GM18867 (cell line): Measurements from ENCODE around the gene KL.

Source experiments
- ATAC-seq: cut with Tn5 transposase; IDR thresholded peaks from one replicate; pipeline ENCODE4 v1.9.1; 2021; ENCODE audit warnings: mild to moderate bottlenecking, moderate library complexity; ENCODE audit not compliant: unreplicated experiment

The KL gene

DNA sequence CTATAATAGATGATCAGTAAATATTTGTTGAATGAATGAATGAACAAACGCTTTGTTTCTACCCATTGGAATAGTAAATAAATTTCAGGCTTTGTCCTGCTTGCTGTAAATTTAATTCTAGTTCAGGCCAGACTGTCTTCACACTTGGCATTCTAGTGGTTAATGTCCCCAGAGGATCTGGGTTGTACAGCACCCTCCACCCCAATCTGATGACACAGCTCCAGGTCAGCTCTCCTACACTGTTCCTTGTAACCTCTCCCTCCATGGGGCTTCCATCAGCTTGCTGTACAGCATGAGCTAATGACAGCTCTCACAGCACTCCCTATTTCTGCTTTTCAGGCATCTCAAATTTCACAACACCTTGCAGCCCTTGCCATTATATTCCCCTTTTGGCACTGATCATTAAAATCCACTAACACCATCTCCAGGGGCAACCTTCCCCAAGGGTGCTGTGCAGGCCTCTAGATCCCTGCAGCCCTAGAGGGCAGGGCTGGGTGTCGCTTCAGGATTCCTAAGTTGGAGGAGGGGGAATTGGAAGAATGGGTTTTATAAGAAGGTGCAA, 12.7 kb upstream of the KL start:
- ATAC-seq: no peak

DNA sequence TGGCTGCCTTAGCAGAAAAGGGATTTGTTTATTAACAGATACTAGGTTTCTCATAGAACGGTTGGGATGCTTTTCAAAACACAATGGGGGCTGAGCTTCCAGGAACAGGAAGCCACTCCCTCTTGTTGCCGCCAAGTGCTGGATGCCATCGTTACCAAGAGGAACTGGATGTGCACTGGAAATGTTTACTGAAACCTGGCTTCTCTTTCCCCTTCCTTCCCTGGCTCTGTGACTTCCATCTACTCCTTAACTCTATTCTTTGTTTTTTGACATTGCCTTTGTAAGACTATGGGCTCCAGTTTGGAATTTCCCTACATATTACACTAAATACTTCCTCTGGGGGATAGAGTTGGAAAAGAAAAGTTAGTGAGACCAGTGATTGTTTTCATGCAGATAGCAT, 11.7 kb upstream of the KL start:
- no peak for ATAC-seq

DNA sequence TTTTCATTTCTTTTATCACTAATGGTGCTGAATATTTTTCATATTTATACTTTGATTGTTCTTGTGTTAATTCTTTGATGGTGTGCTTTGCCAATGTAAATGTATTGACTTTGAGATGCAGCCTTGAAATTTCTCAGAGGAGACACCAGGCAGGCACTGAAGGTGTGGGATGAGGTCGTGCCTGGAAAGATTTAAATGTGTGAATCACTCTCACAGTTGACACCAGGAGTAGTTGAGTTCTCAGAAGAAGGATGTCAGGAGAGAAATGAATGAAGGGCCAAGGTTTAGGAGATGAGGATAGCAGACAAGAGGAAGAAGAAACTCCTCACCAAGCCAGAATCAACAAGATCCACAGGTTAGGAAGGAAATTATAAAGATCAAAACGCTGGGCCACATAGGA, 10.1 kb upstream of the KL start:
- ATAC-seq: no peak

DNA sequence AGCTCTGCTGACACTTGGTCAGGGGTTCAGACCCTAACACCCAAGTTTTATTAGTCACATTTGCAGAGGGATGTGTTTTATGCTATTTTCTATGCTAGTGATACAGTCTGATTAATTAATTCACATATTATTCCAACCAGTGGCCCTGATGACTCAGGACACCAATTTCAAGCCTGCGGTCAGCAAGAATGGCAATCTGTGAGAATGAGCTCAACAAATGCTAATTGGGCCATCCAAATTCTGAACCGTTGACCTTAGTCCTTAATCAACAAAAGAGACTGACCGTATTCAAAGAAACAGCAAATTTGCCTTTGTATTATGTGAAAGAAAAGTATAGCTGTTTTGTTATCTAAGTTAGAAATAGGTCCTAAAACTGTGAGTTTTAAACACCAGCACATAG, 9.6 kb upstream of the KL start:
- no peak for ATAC-seq

DNA sequence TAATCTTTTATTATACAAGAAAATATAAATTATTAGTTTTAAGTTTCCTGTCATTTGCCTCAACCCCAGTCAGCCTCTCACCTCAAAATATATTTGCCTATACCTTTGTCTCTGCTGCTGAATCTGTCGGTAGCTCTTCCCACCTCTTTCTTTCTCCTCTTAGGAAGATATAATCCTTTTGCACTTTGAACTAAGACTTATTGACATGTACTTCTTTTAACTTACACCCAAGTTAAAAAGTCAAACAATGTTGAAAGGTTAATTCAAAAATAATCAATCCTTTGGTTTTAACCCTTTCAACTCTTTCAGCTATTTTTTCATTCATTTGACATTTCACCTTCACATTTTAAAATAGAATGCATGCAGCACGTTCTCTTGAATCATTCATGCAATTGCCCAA, 9.0 kb upstream of the KL start:
- no peak for ATAC-seq

DNA sequence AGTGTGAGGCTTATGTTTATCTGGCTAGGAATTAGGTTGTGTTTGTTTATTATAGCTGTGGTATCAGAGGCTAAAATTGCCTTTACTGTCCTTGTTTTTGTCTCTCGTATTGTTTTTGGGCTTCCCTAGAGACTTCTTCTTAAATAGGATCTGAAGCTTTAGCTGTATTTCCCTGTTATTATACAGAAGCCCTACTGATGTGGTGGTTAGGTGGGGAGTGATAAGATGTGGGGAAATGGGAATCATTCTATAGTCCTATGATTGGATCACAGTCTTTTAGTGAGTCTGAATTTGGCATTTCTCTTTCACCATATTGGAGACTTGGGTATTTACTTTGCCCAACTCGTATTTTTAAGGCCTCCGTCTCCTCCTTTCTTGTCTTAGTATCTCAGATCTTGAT, 8.3 kb upstream of the KL start:
- no peak for ATAC-seq

DNA sequence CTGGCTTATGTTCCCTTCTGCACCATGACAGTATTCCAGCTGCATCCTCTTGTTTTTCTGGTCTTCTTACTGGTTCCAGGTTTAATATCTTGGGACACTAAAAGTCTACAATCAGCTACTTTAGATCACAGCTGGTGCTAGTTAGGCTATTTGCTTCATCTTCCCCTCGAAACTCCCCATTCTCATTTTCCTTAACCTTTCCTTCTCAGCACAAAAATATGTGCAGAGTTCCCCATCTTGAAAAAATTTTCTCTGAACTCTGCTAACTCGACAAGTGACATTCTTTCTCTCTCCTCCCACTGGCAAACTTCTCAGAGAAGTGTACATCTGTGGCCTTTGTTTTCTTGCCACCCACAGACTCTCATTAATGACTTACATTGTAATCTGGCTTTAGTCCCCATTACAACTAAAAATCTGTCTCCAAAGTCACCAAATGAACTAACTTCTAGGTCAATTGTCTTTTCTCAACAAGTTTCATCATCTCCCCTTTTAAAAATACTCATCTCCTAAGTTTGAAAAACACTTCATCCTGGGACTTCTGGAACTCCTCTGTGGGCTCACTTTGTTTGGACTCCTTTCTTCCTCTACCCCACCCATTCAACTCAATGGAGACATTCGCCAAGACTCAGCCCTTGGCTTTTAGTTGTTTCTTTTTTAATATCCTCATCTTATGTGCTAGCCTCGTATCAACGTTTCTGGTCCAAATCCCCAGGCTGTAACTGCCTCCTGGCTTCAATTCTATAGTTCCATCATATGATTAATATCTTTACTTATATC, 7.1 kb upstream of the KL start:
- ATAC-seq: no peak

DNA sequence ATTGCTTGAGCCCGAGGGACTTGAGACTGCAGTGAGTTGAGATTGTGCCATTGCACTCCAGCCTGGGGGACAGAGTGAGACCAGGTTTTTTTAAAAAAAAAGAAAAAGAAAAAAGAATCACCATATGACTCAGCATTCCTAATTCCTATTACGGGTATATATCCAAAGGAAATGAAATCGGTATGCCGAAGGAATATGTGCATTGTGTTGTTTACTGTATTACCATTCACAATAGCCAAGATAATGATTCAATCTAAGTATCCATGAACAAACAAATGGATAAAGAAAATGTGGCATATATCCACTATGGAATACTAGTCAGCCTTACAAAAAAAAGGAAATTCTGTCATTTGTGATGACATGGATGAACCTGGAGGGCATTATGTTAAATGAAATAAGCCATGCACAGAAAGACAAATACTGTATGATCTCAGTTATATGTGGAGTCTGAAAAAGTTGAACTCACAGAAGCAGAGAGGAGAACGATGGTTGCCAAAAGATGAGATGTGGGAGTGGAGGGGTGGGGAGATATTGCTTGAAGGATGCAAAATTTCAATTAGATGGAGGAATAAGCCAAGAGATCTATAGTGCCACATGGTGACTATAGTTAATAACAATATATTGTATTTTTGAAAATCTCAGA, 4.3 kb upstream of the KL start:
- ATAC-seq: no peak

DNA sequence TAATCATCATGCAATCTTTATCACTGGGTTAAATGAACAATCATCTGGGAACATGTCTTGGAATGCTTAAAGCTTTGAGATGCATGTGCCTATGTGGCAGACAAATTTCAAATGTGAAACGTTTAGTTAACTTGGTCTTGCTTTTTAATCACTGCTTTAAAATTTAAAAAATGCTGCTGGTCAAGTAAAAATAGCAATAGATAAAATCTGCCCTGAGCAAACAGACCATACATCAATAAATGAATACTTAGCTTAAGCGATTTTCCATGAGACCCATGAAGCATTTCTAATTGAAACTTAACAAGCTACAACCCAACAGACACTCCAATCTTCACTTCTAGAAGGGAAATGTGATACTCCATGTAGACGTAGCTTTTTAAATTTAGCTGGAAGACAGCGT, 1.9 kb upstream of the KL start:
- no peak for ATAC-seq

DNA sequence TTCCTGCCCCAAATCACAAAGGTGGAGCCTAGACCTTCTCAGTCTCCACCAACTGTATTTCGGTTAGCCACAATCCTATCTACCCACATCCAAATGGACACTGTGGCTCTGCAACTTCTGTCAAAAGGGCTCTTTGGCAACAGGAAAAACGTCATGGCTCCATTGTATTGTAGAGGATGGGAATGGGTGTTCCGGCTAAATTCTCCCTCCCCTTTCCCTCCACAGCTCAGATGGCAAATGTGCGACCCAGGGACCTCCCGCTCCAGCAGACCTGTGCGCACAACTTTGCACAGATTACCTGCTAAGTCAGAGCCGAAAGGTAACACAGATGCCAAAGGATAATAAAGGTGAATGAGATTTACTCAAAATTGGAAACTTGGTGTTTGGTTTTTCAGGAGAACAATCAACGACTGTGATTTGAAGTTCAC, 968 bp upstream of the KL start:
- no peak for ATAC-seq

DNA sequence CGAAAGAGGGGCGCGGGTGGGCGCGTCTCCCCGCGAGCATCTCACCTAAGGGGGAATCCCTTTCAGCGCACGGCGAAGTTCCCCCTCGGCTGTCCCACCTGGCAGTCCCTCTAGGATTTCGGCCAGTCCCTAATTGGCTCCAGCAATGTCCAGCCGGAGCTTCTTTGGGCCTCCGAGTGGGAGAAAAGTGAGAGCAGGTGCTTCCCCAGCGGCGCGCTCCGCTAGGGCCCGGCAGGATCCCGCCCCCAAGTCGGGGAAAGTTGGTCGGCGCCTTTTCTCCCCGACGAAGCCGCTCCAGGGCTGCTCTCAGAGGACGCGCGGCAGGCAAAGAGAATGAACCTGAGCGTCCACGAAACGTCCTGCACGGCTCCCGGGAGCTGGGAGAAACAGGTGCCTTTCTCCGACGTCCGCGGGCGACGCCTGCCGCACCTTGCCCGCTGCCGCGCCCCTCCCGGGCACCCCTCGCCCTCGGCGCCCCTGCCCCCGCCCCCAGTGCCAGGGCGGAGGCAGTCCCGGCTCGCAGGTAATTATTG, 366 bp upstream of the KL start:
- peak; percentile 6 for ATAC-seq

DNA sequence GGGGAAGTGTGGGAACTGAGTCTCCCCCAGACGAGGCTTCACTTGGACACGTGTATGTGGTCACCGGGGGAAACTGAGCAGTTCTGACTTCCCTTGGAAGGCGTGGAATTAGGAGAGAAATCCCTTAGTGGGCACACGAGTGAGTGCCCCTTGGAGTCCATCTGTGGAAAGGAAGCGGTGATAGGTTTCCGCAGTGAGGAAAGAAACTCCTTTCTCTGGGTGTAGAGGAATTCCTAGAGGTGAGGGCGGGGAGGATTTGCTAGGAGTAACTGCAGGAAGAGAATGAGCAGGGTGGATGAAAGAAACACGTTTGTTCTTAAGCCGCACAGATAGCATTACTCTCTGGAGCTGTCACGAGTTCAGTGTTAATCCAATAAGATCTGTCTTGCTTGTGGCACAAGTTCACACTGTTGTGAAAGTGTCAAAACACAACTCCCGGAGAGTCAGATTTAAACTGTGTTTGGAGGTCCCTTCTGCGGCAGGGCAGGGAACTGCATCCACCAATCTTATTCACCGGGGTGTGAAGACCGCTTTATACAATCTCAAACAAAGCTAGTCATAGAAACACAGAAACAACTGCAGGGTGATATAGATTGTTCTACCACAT, 1.2 kb downstream of the KL start:
- peak; percentile 76 for ATAC-seq

DNA sequence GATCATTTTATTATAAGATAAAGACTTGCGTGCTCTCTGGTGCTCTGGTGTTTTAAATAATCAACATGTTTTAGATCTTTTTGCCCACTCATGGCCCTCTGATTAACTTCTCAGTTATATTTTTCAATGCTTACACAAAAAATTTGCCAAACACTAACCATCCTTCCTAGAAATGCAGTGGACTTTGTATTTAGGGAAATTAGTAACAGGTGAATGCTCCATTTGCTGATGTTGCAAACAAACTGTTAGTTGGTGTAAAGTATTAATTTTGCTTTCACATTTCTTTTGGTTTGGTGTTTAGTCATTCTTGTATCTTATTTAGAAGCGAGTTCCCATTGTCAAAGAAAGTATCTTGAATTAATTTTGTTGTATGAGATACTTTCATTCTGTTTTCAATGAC, 2.7 kb downstream of the KL start:
- ATAC-seq: no peak

DNA sequence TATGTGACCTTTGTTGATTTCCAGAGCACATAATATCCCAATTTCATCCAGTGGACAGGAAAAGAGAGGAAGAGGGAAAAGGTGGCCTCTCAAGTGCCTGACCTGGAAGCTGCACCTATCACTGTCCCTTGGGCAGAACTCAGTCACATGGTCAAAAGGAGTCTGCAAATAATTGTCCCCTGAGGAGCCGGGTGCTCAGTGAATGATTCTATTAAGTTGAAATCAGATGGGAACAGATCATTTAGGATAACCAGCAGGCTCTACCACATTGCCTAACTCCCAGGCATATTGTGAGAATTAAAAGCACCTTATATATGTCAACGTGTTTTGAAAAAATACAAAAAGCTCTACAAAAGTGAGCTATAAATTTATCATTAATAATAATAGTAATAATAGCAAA, 6.8 kb downstream of the KL start:
- ATAC-seq: no peak

DNA sequence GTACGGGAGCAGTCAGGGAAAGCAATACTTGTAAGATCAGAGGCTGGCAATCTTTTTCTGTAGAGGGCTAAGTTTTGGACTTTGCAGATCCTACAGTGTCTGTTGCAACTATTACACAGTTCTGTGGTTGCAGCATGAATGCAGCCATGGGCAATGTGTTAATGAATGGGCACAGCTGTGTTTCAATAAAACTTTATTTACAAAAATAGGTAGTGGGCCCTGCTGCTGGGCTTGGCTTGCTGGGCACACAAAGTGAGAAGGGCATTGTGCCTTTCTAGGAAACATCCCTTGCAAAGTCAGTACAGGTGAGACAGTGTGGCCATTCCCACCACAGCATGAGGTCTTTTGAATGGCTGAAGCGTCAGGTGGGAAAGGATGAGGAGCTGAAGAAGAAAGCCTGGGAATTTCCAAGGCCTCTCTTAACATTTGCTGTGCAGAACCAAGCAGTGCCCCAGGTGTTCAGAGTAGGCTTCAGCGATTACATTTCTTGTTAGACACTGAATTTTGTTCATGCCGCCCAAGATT, 9.1 kb downstream of the KL start:
- no peak for ATAC-seq

DNA sequence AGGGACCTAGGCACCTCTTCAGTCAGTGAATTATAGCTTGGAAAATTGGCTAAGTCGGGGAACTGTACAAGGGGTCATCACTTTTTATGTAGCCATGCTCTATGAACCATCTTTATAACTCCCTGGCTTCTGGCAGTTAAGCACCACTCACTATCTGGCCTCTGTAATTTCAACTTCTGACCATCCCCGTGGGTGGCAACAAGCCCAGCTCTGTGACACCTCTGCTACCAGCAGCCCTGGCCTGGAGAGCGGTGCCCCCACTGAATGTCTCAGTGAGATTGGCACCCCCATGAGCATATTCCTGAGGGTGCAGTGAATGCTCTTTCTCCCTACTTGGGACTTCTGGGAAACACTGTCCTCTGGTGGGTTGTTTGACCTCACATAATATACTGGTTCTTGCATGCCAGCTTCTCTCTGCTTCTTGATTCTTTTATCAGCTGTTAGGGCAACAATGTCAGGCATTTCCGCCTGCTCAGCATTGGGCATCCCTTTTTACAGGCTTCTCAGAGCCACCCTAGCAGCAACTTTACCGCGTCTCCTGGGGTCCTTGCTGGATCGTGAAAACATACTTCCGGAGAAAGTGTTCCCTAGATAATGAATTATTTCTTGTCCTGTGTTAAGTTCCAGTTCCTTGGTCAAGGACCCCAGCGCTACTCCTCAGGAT, 10.4 kb downstream of the KL start:
- ATAC-seq: no peak

DNA sequence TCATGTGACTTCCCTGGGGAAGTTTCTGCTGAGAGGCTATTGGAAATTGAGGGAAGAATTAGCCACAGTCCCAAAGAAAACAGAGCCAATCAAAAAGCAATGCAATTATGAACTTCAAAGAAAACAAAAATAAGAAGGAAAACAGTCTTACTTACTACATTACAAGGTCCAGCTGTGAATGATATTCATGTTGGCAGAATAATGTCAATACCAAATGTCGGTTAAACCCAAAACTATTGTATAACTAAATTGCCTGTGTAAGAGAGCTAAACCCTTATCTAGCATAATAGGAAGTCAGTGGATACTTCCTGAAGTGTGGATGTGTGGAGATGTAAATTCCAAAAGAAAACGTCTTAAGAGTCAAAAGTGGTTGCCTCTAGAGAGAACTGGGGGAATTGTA, 12.4 kb downstream of the KL start:
- no peak for ATAC-seq

DNA sequence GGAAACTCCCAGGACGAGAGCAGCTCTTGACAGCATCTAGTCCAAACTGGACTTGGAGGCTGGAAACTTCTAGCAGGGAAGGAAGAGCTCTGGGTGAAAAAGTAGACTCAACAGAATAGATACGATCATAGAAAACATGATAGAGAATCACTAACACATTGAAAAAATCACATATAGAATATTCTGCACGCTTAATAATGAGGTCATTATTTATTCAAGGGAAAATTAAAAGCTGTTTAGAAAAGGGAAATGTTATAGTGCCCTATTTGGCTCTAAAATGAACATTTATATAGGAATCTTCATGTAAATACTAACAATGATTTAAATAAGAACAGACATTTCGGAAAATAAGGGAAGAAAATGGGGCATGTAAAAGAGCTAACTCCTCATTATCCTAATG, 15.1 kb downstream of the KL start:
- no peak for ATAC-seq

DNA sequence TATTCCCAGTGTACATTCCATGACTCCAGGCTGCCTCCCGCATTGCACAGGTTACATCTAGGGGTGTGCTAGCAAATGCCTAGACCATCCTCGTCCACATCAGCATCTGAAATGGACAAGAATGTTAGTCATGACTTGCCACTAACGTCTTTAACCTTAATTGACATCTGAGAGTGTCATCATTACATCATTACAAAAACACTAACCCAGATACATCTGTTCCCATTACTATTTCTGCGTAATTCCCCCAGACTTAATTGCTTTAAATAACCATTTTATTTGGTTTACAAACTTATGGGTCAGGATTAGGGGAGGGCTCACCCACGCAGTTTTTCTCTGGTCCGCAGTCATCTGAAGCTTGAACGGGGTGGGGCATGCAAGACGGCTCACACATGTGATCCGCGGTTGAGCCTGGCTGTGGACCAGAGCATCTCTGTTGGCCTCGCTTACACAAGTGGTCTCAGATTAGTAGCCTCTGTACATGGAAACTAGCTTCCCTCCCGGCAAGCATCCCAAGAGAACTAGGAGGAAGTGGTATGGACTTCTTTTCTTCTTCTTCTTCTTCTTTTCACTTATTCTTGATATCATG, 15.9 kb downstream of the KL start:
- no peak for ATAC-seq

DNA sequence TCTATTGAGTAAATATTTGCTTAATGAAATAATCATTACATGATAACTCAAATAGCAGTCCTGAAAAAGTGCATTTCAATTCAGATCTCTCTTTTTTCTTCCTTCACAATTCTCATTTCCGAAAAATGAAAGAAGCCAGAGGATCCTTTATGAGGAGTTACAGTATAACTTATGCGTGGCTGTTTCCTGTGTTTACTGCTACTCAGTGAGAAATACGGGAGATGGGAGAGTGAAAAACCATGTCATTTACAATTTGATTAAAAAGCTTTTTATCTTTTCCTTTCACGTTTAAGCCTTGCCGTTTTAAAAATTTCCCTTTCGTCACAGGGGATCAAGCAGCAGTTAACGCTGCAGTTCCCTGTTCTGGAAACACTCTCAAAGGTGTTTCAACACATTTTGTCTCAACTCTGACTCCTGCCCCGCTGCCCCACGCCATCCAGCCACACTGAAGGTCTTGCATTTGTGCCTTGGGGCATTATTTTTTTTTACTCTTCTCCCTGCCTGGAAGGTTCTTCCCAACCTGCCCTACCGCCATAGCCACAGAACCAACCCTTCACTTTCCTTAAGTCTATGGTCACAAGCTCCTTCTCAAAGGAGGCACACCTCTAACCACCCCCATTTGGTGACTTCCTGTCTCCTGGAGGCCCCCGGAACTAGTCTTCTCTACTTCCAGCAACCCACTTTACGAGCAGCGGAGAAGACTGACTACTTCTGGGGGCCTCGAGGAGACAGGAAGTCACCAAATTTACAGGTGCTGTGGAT, 17.0 kb downstream of the KL start:
- no peak for ATAC-seq
